Measurements from ENCODE around the gene RMND1.

The RMND1 gene

DNA sequence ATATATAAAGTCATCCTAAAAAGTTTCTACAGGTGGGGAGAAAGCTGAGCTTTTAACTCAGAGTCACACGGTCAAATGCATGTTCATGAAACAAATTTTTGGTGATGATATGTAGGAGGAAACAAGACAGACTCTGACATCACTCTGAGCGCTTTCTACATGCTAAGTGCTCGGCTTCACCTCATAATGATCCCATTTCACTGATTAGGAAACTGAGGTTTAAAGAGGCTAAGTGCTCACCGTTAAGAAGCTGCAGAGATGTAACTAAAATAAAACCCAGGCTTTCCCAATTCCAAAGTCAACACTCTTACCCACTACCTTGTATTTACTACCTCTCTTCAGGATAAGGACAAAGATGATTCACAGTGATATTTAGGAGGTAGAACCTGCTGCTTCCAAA lies 4.7 kb downstream of the RMND1 start:
- Histone ChIP-seq H3K4me3 (ENCODE audit: low read length) (no peak overlapping the region), H3K9ac (ENCODE audit: low read length) (no peak overlapping the region), H3K36me3 (ENCODE audit: control insufficient read depth, insufficient read depth, low read length) (no peaks in the 10 kb centered on the region), H3K27ac (ENCODE audit: low read depth, low read length) (no peak overlapping the region), H3K27me3 (ENCODE audit: control insufficient read depth, insufficient read depth, low read length) (no peaks in the 10 kb centered on the region), H3K4me1 (ENCODE audit: control insufficient read depth, insufficient read depth, low read length) (no peaks in the 10 kb centered on the region)

DNA sequence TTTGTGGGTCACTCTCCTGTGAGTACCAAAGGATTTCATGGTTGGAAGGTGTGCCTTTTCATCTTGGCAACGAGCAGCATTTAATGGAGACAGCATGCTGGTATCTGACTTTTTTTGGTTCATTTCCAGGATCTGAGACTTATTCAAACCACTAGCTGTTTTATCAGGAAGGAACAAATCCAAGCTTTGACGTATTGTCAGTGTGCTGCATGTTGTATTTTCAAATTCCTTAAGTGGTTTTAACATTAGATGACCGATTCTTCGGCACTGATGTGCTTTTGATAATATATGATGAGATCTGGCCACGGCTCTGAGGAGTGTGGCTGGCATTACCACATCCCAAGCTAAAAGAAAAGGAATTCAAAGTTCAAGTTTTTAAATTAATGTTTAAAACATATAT lies 6.4 kb downstream of the RMND1 start:
- H3K36me3 ChIP-seq (ENCODE audit: control insufficient read depth, insufficient read depth, low read length), result no peaks in the 10 kb centered on the region
- no peak overlapping the region for H3K9ac ChIP-seq (ENCODE audit: low read length)
- no peaks in the 10 kb centered on the region for H3K27me3 ChIP-seq (ENCODE audit: control insufficient read depth, insufficient read depth, low read length)
- peaks cover 3% of the 10 kb centered on the region for H3K4me1 ChIP-seq (ENCODE audit: control insufficient read depth, insufficient read depth, low read length)
- H3K4me3 ChIP-seq (ENCODE audit: low read length), result no peak overlapping the region
- no peak overlapping the region for H3K27ac ChIP-seq (ENCODE audit: low read depth, low read length)

DNA sequence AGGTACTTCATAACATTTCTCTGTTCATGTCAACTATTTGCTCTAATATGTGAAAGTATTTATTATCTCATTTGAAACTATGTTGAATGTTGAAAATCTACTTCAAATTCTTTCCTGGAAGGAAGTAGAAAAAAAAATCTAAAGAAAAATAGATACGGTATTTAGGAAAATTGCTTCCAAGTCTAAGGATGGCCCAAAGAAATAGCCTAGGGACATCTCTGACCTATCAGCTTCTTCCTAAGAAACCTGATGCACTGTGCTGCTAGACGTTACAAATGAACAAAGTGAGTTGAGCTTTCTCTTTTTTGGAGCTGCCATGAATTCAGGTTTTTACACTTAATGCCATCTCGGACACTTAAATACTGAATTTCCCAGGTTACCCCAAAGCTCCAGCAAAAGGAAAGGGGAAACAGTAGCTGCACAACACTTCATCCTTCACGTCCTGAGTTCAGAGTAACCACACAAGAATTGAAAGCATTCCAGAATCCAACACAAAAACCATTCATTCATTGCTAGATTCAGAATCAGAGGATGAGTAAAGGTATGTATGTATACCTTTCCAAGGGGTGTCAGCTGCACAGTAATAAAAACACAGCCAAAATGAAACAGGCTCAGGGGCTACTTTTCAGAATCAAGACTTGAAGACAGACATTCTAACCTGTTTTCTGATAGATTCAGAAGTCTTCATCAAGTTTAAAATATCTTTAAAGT lies 7.9 kb downstream of the RMND1 start:
- Histone ChIP-seq H3K4me1 (ENCODE audit: control insufficient read depth, insufficient read depth, low read length) (peaks cover 4% of the 10 kb centered on the region), H3K36me3 (ENCODE audit: control insufficient read depth, insufficient read depth, low read length) (no peaks in the 10 kb centered on the region), H3K27ac (ENCODE audit: low read depth, low read length) (no peak overlapping the region)

DNA sequence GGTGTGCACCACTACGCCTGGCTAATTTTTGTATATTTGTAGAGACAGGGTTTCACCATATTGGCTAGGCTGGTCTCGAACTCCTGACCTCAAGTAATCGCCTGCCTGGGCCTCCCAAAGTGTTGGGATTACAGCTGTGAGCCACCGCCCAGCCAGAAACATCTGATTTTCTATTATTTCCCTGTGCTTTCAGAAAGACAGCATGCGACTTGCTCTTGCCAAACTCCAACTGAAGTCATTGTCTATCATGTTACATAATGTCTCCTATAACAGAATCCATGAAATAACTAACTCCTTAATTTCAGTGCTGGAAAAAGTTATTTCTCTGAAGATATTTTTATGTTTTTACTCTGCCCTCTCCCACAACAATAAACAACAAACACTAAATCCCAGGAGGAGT lies 8.5 kb downstream of the RMND1 start:
- Histone ChIP-seq H3K4me1 (ENCODE audit: control insufficient read depth, insufficient read depth, low read length) (peaks cover 4% of the 10 kb centered on the region), H3K4me3 (ENCODE audit: low read length) (no peak overlapping the region), H3K27ac (ENCODE audit: low read depth, low read length) (no peak overlapping the region), H3K36me3 (ENCODE audit: control insufficient read depth, insufficient read depth, low read length) (no peaks in the 10 kb centered on the region), H3K9ac (ENCODE audit: low read length) (no peak overlapping the region), H3K27me3 (ENCODE audit: control insufficient read depth, insufficient read depth, low read length) (no peaks in the 10 kb centered on the region)

More for the DNA sequence above, 7.9 kb downstream of the RMND1 start:
- no peak overlapping the region for H3K4me3 ChIP-seq (ENCODE audit: low read length)
- H3K9ac ChIP-seq (ENCODE audit: low read length), result no peak overlapping the region
- H3K27me3 ChIP-seq (ENCODE audit: control insufficient read depth, insufficient read depth, low read length), result no peaks in the 10 kb centered on the region

DNA sequence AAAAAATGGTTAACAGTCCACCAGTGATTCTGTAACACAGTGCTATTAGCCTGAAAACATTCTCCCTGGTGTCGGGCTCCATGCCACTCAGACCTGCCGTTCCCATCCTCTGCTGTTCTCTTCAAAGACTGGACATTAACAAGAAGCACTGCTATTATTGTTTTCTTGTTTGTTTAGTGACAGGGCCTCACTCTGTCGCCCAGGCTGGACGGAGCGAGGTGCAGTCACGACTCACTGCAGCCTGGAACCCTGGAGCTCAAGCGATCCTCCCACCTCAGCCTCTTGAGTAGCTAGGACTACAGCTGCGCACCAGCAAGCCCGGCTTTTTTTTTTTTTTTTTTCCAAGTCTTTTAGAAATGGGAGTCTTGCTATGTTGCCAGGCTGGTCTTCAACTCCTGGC lies 9.6 kb downstream of the RMND1 start:
- H3K9ac ChIP-seq (ENCODE audit: low read length), result no peak overlapping the region
- H3K4me1 ChIP-seq (ENCODE audit: control insufficient read depth, insufficient read depth, low read length), result peaks cover 4% of the 10 kb centered on the region
- H3K27me3 ChIP-seq (ENCODE audit: control insufficient read depth, insufficient read depth, low read length), result no peaks in the 10 kb centered on the region
- no peaks in the 10 kb centered on the region for H3K36me3 ChIP-seq (ENCODE audit: control insufficient read depth, insufficient read depth, low read length)
- H3K4me3 ChIP-seq (ENCODE audit: low read length), result no peak overlapping the region
- no peak overlapping the region for H3K27ac ChIP-seq (ENCODE audit: low read depth, low read length)

DNA sequence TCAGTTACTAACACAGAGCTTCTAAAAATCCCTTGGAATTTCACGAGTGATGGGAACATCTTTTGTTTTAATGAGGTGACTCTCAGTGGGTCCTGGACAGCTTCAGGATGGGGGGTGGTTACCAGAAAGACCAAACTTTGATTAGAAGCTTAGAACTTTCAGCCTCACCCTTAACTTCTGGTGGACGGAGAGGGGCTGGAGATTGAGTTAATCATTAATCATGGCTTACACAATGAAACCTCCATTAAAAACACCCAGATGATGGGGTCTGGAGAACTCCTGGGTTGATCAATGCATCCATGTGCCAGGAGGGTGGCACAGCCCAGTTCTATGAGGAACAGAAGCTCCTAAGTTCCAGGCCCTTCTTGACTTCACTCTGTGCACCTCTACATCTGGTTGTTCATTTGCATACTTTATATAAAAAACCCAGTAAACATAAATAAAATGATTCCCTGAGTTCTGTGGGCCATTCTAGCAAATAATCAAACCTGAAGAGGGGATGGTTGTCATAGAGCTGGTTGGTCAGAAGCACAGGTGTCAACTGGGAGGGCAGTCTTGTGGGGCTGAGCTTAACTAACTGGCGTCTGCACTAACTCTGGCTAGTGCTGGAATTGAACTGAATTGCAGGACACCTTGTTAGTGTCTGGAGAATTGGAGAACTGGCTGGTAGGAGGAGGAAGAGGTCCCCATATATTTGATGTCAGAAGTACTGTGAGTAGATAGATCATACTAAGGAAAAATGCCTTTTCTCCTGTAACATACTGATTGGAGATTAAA lies 10.3 kb downstream of the RMND1 start:
- Histone ChIP-seq H3K27me3 (ENCODE audit: control insufficient read depth, insufficient read depth, low read length) (no peaks in the 10 kb centered on the region), H3K36me3 (ENCODE audit: control insufficient read depth, insufficient read depth, low read length) (no peaks in the 10 kb centered on the region), H3K4me3 (ENCODE audit: low read length) (no peak overlapping the region), H3K27ac (ENCODE audit: low read depth, low read length) (no peak overlapping the region), H3K4me1 (ENCODE audit: control insufficient read depth, insufficient read depth, low read length) (peaks cover 4% of the 10 kb centered on the region), H3K9ac (ENCODE audit: low read length) (no peak overlapping the region)

DNA sequence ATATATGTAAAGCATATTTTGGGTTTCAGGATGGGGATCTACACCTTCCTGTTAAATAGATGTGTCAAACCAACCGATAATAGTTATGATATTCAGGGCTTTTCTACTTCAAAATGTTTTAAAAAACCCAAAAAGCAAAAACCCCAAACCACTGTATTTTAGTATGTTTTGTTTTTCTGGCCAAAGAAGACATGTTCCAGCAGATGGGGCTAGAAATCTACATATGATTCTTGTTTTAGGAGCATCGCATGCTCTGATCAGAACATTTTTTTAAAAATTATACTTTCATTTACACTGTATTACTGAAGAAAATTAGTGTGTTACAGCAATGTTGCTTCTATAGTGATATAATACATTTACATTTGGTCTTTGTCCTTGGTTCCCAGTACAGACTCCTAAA lies 11.0 kb downstream of the RMND1 start:
- peaks cover 4% of the 10 kb centered on the region for H3K4me1 ChIP-seq (ENCODE audit: control insufficient read depth, insufficient read depth, low read length)
- H3K27me3 ChIP-seq (ENCODE audit: control insufficient read depth, insufficient read depth, low read length), result no peaks in the 10 kb centered on the region
- H3K27ac ChIP-seq (ENCODE audit: low read depth, low read length), result no peak overlapping the region
- no peak overlapping the region for H3K4me3 ChIP-seq (ENCODE audit: low read length)
- H3K9ac ChIP-seq (ENCODE audit: low read length), result no peak overlapping the region
- H3K36me3 ChIP-seq (ENCODE audit: control insufficient read depth, insufficient read depth, low read length), result no peaks in the 10 kb centered on the region

DNA sequence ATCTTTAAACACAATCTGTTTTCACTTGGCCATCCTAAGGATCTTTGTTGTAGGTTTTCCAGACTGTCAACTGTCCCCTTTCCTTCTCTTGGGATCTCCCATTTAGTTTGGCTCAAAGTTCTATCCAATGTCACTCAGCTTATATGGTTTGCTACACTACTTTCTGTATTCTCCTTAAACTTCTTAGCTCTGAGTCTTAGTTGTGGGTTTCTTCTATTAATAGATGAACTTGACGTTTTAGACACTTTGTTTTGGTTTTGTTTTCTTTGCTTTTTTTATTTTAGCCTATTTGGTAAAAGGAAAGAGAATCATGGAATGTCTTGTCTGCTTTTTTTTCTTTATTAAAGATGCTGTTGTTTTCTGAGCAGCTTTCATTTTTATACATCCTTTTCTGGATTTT lies 11.4 kb downstream of the RMND1 start:
- Histone ChIP-seq H3K4me1 (ENCODE audit: control insufficient read depth, insufficient read depth, low read length) (peaks cover 4% of the 10 kb centered on the region), H3K4me3 (ENCODE audit: low read length) (no peak overlapping the region), H3K9ac (ENCODE audit: low read length) (no peak overlapping the region), H3K27me3 (ENCODE audit: control insufficient read depth, insufficient read depth, low read length) (no peaks in the 10 kb centered on the region), H3K27ac (ENCODE audit: low read depth, low read length) (no peak overlapping the region), H3K36me3 (ENCODE audit: control insufficient read depth, insufficient read depth, low read length) (no peaks in the 10 kb centered on the region)

DNA sequence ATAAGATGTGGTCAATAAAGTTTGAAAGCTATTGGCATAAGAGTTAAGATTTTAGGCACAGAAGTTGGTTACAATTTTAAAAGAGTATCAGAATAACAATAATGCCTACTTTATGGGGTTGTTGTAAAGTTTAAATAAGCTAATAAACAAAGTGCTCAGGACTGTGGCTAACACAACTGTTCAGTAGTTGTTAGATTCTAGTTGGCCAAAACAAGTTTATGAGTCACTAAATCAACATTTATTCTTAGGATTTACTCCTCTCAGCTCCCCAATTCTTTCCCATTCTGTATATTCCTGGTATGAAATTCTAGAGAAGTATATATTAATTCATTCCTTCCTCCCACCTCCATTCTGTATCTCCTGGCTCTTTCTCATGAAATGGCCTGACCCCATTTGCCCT lies 14.5 kb downstream of the RMND1 start:
- H3K27ac ChIP-seq (ENCODE audit: low read depth, low read length), result no peak overlapping the region

DNA sequence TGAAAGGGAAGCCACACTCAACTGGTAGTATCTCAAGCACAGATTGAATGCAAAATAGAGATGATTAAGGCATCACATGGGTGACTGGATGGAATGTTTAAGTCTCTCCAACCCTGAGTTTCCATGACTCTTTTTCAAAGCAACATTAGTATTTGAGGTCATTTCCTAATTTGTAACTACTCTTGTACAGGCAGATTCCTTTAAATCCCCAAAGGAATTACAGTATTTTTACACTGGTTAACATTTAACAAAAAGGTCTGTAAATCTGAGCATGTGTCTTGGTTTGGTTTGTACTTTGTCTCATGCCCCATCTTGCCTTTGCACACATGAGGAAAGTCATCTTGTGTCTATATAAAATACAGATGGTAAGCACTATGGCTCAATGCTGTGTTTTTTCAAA lies 15.1 kb downstream of the RMND1 start:
- Histone ChIP-seq H3K4me1 (ENCODE audit: control insufficient read depth, insufficient read depth, low read length) (peaks cover 4% of the 10 kb centered on the region), H3K27me3 (ENCODE audit: control insufficient read depth, insufficient read depth, low read length) (no peaks in the 10 kb centered on the region), H3K36me3 (ENCODE audit: control insufficient read depth, insufficient read depth, low read length) (peaks cover 6% of the 10 kb centered on the region), H3K4me3 (ENCODE audit: low read length) (no peak overlapping the region), H3K9ac (ENCODE audit: low read length) (no peak overlapping the region), H3K27ac (ENCODE audit: low read depth, low read length) (no peak overlapping the region)

More for the DNA sequence above, 14.5 kb downstream of the RMND1 start:
- Histone ChIP-seq H3K4me3 (ENCODE audit: low read length) (no peak overlapping the region), H3K9ac (ENCODE audit: low read length) (no peak overlapping the region), H3K27me3 (ENCODE audit: control insufficient read depth, insufficient read depth, low read length) (no peaks in the 10 kb centered on the region), H3K4me1 (ENCODE audit: control insufficient read depth, insufficient read depth, low read length) (peaks cover 4% of the 10 kb centered on the region), H3K36me3 (ENCODE audit: control insufficient read depth, insufficient read depth, low read length) (peaks cover 3% of the 10 kb centered on the region)

DNA sequence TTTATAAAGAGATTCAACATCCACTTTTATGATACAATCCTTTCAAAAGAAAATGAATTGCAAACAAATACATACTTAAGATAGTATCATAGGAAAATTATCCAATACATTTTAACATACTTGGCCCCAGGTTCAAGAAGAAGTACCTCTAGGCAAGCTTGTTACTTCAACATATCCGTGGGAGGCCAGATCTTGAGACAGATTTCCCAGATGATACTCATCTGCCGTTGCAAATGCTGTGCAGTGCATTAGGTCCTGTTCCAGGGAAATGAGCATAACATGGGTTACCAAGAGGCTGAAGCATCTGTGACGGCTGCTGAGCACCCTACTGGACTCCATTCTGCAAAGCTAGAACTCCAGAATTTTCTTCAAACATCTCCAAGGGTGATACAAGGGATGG lies 15.6 kb downstream of the RMND1 start:
- no peak overlapping the region for H3K4me3 ChIP-seq (ENCODE audit: low read length)
- peaks cover 6% of the 10 kb centered on the region for H3K36me3 ChIP-seq (ENCODE audit: control insufficient read depth, insufficient read depth, low read length)
- H3K9ac ChIP-seq (ENCODE audit: low read length), result no peak overlapping the region
- H3K4me1 ChIP-seq (ENCODE audit: control insufficient read depth, insufficient read depth, low read length), result peaks cover 4% of the 10 kb centered on the region
- no peaks in the 10 kb centered on the region for H3K27me3 ChIP-seq (ENCODE audit: control insufficient read depth, insufficient read depth, low read length)
- no peak overlapping the region for H3K27ac ChIP-seq (ENCODE audit: low read depth, low read length)

DNA sequence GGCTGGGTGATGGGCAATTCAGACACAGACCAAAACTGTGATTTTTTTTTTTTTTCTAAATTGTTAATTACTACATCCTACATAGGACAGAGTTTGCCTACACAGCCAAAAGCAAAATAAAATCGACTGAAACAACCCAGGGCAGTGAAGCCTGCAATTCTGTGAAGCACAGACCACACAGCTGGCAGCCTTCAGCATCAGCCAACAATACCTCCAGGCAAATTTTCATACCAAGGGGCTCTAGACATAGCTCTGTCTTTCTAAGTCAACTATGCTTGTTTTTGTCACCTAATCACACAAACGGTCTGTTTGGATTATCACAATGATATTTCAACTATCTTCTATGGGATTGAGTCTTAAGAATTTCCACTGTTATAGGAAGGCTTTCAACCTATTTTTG lies 17.6 kb downstream of the RMND1 start:
- H3K9ac ChIP-seq (ENCODE audit: low read length), result no peak overlapping the region
- peaks cover 6% of the 10 kb centered on the region for H3K36me3 ChIP-seq (ENCODE audit: control insufficient read depth, insufficient read depth, low read length)
- no peak overlapping the region for H3K27ac ChIP-seq (ENCODE audit: low read depth, low read length)
- no peaks in the 10 kb centered on the region for H3K4me1 ChIP-seq (ENCODE audit: control insufficient read depth, insufficient read depth, low read length)
- no peaks in the 10 kb centered on the region for H3K27me3 ChIP-seq (ENCODE audit: control insufficient read depth, insufficient read depth, low read length)
- H3K4me3 ChIP-seq (ENCODE audit: low read length), result no peak overlapping the region

DNA sequence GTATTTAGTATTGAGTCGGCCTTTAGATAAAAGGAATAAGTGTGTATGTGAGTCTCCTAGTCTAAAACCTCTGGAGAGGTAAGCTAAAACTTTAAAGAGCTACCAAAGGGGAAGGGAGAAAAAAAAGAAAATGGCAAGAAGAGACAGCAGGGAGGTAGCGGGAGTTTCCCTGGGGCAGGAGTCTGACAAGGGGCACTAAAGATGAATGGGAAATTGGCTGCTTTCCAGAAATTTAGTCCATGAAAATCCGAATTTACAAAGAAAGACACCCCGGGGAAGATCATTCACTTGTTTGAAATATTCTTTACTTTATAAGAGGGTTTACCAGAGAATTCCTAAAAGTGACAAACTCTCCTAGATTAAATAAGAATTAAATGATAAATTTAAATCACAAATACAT lies 19.3 kb downstream of the RMND1 start:
- H3K27ac ChIP-seq (ENCODE audit: low read depth, low read length), result no peak overlapping the region
- H3K4me3 ChIP-seq (ENCODE audit: low read length), result no peak overlapping the region
- H3K4me1 ChIP-seq (ENCODE audit: control insufficient read depth, insufficient read depth, low read length), result no peaks in the 10 kb centered on the region
- H3K9ac ChIP-seq (ENCODE audit: low read length), result no peak overlapping the region
- H3K36me3 ChIP-seq (ENCODE audit: control insufficient read depth, insufficient read depth, low read length), result peaks cover 14% of the 10 kb centered on the region
- no peaks in the 10 kb centered on the region for H3K27me3 ChIP-seq (ENCODE audit: control insufficient read depth, insufficient read depth, low read length)

Data from rectal smooth muscle tissue (tissue), 1 donor.